IPS DF 6.9 (cell line): ENCODE measurements around the gene EIF4EBP3.
A peak's percentile ranks its signal among the peaks of the same experiment; 100 is the strongest.

Source experiments
- DNase-seq: peaks from one replicate; pipeline ENCODE4 v3.0.0-alpha.2; 2013; ENCODE audit warnings: low read depth, low spot score
- H3K27ac ChIP-seq: one replicate; pipeline ENCODE4 v1.5.1; 2013; ENCODE audit warnings: low read length, control low read depth
- H3K27me3 ChIP-seq: 2 replicates; pipeline ENCODE4 v1.6.1; 2013; ENCODE audit warnings: mild to moderate bottlenecking, low read length; ENCODE audit not compliant: control insufficient read depth, insufficient read depth
- H3K36me3 ChIP-seq: 2 replicates; pipeline ENCODE4 v1.6.1; 2013; ENCODE audit warnings: low read length; ENCODE audit not compliant: control insufficient read depth, insufficient read depth
- H3K4me1 ChIP-seq: 2 replicates; pipeline ENCODE4 v1.6.1; 2013; ENCODE audit warnings: low read length; ENCODE audit not compliant: control insufficient read depth, insufficient read depth
- H3K4me3 ChIP-seq: 2 replicates; pipeline ENCODE4 v1.5.1; 2013; ENCODE audit warnings: mild to moderate bottlenecking, low read length
- H3K9me3 ChIP-seq: 2 replicates; pipeline ENCODE4 v1.6.1; 2013; ENCODE audit warnings: low read length, inconsistent platforms; ENCODE audit not compliant: control insufficient read depth, insufficient read depth
- WGBS: extraction: QIAGEN DNeasy Blood & Tissue Kit; methylation state at CpG from one replicate; pipeline ENCODE4 v1.1.7; 2013; ENCODE audit warnings: mixed read lengths, missing lambda C conversion rate; ENCODE audit not compliant: insufficient read length, insufficient coverage; 5-methylcytosine and 5-hydroxymethylcytosine counted together

EIF4EBP3 gene

GRCh38 chr5:140555747-140556312, 8.4 kb downstream of the EIF4EBP3 start:
- no peak overlapping the region; the same call in 1 of the 2 replicates for H3K4me3 ChIP-seq
- DNase-seq, result no peak
- H3K4me1 ChIP-seq, result no peaks in the 10 kb centered on the region; the same call in 1 of the 2 replicates
- H3K27ac ChIP-seq, result no peak overlapping the region
- H3K27me3 ChIP-seq, result no peaks in the 10 kb centered on the region
- no peaks in the 10 kb centered on the region for H3K9me3 ChIP-seq
- no CpG with 5 or more reads among the region's 1 CpG for WGBS
- peaks cover 2% of the 10 kb centered on the region; the same call in 1 of the 2 replicates for H3K36me3 ChIP-seq

DNA sequence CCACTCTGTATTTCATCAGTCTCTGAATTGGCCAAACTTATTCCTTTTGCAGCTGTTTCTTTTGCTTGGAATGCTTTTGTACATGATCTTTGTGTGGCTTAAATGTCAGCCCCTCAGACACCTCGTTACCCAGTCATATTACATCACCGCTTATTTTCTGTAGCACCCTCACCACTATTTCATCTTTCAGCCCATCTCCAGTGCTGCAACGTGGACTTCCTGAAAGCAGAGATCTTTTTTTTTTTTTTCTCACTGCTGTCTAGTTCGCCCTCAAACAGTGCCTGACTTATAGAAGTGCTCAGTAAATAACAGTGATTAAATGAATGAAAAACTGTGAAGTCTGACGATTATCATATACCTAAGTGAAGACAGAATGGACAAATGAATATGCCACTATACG, 9.0 kb downstream of the EIF4EBP3 start:
- DNase-seq, result no peak

DNA sequence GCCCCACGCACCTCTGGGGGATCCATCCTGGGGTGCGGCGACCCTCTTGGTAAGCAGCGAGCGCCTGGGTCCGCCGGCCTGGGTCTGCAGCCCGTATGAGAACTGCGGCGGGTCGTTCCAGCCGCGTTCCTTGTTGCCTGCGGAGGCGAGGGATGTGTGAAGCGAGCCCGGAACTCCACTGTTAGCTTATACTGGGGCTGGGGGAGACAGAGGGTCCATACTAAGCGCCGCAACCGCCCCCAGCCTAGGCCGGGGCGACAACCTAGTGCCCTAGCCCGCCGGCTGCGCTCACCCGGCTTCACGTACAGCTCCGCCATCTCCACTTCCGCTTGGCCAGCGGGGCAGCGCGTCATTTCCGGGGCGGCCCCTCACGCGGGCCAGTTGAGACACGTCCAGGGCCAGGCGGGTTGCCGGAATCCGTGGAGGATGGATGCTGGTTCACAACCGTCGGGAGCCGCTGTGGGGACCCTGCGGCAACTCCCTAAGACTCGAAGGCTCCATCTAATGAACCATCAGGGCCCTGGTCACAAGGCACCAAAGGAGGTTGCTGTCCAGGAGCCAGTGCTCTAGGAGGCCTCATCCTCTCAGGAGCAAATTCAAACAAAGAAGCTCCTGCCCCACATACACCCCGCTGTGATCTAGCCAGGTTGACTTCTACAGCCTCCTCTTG, 9.8 kb downstream of the EIF4EBP3 start, which contains the start of gene SRA1:
TSS of gene SRA1 (minus strand) at position 338 of the 670 bp plus-strand sequence. CDS start at position 317, 21 bp downstream.
- DNase-seq, result peak; percentile 73
- H3K36me3 ChIP-seq, result no peaks in the 10 kb centered on the region
- H3K9me3 ChIP-seq, result no peaks in the 10 kb centered on the region
- H3K27ac ChIP-seq, result no peak within 1 kb of the TSS
- peak within 1 kb of the TSS; percentile 61; the same call in 1 of the 2 replicates for H3K4me3 ChIP-seq
- no CpG with 5 or more reads among the region's 46 CpGs for WGBS
- H3K27me3 ChIP-seq, result no peaks in the 10 kb centered on the region
- no peaks in the 10 kb centered on the region; the same call in 1 of the 2 replicates for H3K4me1 ChIP-seq

More for the DNA sequence above, 9.0 kb downstream of the EIF4EBP3 start:
- WGBS, result no CpG with 5 or more reads among the region's 6 CpGs
- peak overlapping the region; percentile 61; the same call in 1 of the 2 replicates for H3K4me3 ChIP-seq
- no peaks in the 10 kb centered on the region for H3K9me3 ChIP-seq
- H3K27me3 ChIP-seq, result no peaks in the 10 kb centered on the region
- no peaks in the 10 kb centered on the region for H3K36me3 ChIP-seq
- no peaks in the 10 kb centered on the region; the same call in 1 of the 2 replicates for H3K4me1 ChIP-seq
- no peak overlapping the region for H3K27ac ChIP-seq

GRCh38 chr5:140557965-140558364, 10.5 kb downstream of the EIF4EBP3 start:
- no CpG with 5 or more reads among the region's 3 CpGs for WGBS
- no peak for DNase-seq
- Histone ChIP-seq H3K27me3 (no peaks in the 10 kb centered on the region), H3K9me3 (no peaks in the 10 kb centered on the region), H3K4me3 (no peak overlapping the region), H3K36me3 (no peaks in the 10 kb centered on the region), H3K4me1 (no peaks in the 10 kb centered on the region; the same call in 1 of the 2 replicates), H3K27ac (no peak overlapping the region)

DNA sequence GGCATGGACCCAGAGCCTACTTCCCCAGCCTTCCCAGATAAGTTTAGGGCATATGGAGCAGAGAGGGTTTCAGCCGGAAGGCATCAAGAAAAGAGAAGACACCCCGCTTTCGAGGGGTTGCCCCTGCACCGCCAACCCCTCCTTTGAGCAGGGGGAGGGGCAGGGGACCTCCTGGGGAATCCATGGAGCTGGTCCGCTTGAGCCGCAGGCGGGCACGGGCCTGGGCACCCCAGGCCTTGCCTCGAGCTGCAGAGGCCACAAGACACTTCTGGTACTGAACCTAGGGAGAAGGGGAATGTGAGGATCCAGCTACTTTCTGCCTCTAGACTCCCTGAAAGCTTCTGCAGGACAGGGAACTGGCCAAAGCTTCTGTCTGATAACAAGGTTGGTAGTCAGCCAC, 11.1 kb downstream of the EIF4EBP3 start:
- no peak overlapping the region for H3K4me3 ChIP-seq
- H3K27me3 ChIP-seq, result no peaks in the 10 kb centered on the region
- DNase-seq, result no peak
- no peak overlapping the region for H3K27ac ChIP-seq
- no peaks in the 10 kb centered on the region for H3K36me3 ChIP-seq
- no peaks in the 10 kb centered on the region for H3K9me3 ChIP-seq
- WGBS, result no CpG with 5 or more reads among the region's 9 CpGs
- no peaks in the 10 kb centered on the region; the same call in 1 of the 2 replicates for H3K4me1 ChIP-seq

DNA sequence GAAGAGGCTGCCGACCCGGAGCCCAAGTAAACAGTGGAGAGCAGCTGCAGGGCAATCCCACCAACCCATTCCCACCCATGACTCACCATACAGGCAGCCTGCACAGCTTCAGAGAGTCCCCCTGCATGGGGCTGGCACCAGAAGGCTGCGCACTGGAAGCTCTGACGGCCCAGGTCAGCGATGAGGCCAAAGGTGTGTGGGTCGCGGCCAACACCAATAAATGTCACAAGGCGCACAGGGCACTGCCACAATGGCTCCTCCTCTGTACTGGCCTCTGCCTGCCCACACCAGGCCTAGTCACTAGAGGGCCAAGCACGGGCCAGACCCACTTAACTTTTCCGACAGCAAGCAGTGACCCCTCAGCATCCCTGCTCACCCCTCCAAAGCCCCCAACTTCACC, 12.8 kb downstream of the EIF4EBP3 start:
- WGBS, result no CpG with 5 or more reads among the region's 10 CpGs
- H3K4me1 ChIP-seq, result peaks cover 2% of the 10 kb centered on the region; the same call in 1 of the 2 replicates

GRCh38 chr5:140561753-140562523, 14.5 kb downstream of the EIF4EBP3 start:
- Histone ChIP-seq H3K27ac (no peak overlapping the region), H3K27me3 (no peaks in the 10 kb centered on the region), H3K9me3 (no peaks in the 10 kb centered on the region), H3K4me1 (peaks cover 2% of the 10 kb centered on the region; the same call in 1 of the 2 replicates), H3K4me3 (no peak overlapping the region), H3K36me3 (peaks cover 6% of the 10 kb centered on the region)
- no peak for DNase-seq
- WGBS, result no CpG with 5 or more reads among the region's 10 CpGs

More for the DNA sequence above, 12.8 kb downstream of the EIF4EBP3 start:
- H3K27ac ChIP-seq, result no peak overlapping the region
- H3K36me3 ChIP-seq, result no peaks in the 10 kb centered on the region
- H3K27me3 ChIP-seq, result no peaks in the 10 kb centered on the region
- H3K9me3 ChIP-seq, result no peaks in the 10 kb centered on the region
- DNase-seq, result no peak
- H3K4me3 ChIP-seq, result no peak overlapping the region

- WGBS, result no CpG with 5 or more reads among the region's 8 CpGs
- H3K4me3 ChIP-seq, result peak overlapping the region; percentile 66; the same call in 1 of the 2 replicates
These were observed 16.1 kb downstream of the EIF4EBP3 start for GRCh38 chr5:140563596-140563995.

GRCh38 chr5:140564196-140565023, 16.9 kb downstream of the EIF4EBP3 start, which contains the start of the genes APBB3 and SLC35A4:
Gene APBB3 (minus strand): TSS chr5:140564598. CDS start chr5:140564245, 353 bp downstream.
Gene SLC35A4 (plus strand): TSS chr5:140564828. CDS start chr5:140567170, 2,342 bp downstream.
- no peak within 1 kb of the TSS for H3K27ac ChIP-seq

More at GRCh38 chr5:140563596-140563995, 16.1 kb downstream of the EIF4EBP3 start:
- no peak overlapping the region for H3K27ac ChIP-seq
- peaks cover 15% of the 10 kb centered on the region for H3K36me3 ChIP-seq
- no peaks in the 10 kb centered on the region for H3K27me3 ChIP-seq
- H3K9me3 ChIP-seq, result no peaks in the 10 kb centered on the region
- DNase-seq, result no peak
- peaks cover 2% of the 10 kb centered on the region; the same call in 1 of the 2 replicates for H3K4me1 ChIP-seq

More at GRCh38 chr5:140564196-140565023, 16.9 kb downstream of the EIF4EBP3 start, which contains the start of the genes APBB3 and SLC35A4:
- WGBS, result no CpG with 5 or more reads among the region's 74 CpGs
- H3K36me3 ChIP-seq, result peaks cover 15% of the 10 kb centered on the region
- peak within 1 kb of the TSS; percentile 66; the same call in 1 of the 2 replicates for H3K4me3 ChIP-seq
- no peaks in the 10 kb centered on the region for H3K27me3 ChIP-seq
- no peaks in the 10 kb centered on the region for H3K9me3 ChIP-seq
- peaks cover 2% of the 10 kb centered on the region; the same call in 1 of the 2 replicates for H3K4me1 ChIP-seq
- peak; percentile 92 for DNase-seq
